GM12873 (cell line): Measurements from ENCODE around the gene SYTL5.

ENCODE experiments used
- TF ChIP-seq, protein P1 (sequence below): IDR thresholded peaks from 2 replicates; pipeline ENCODE4 v1.5.1; 2012; ENCODE audit warnings: low read depth, mild to moderate bottlenecking, moderate library complexity, low read length, control low read depth; ENCODE audit not compliant: insufficient read depth; ENCODE audit errors: missing control alignments

SYTL5 gene

GRCh38 chrX:37984880-37985279, 21.5 kb upstream of the SYTL5 start:
- TF ChIP-seq, protein P1, sequence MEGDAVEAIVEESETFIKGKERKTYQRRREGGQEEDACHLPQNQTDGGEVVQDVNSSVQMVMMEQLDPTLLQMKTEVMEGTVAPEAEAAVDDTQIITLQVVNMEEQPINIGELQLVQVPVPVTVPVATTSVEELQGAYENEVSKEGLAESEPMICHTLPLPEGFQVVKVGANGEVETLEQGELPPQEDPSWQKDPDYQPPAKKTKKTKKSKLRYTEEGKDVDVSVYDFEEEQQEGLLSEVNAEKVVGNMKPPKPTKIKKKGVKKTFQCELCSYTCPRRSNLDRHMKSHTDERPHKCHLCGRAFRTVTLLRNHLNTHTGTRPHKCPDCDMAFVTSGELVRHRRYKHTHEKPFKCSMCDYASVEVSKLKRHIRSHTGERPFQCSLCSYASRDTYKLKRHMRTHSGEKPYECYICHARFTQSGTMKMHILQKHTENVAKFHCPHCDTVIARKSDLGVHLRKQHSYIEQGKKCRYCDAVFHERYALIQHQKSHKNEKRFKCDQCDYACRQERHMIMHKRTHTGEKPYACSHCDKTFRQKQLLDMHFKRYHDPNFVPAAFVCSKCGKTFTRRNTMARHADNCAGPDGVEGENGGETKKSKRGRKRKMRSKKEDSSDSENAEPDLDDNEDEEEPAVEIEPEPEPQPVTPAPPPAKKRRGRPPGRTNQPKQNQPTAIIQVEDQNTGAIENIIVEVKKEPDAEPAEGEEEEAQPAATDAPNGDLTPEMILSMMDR, result no peak

GRCh38 chrX:37986893-37987292, 19.5 kb upstream of the SYTL5 start:
- TF ChIP-seq, protein P1, result no peak

GRCh38 chrX:37989304-37989703, 17.0 kb upstream of the SYTL5 start:
- TF ChIP-seq, protein P1, result no peak

- TF ChIP-seq, protein P1, result no peak
These were observed 13.2 kb upstream of the SYTL5 start for GRCh38 chrX:37993176-37993575.

- TF ChIP-seq, protein P1, result no peak
These were observed 12.3 kb upstream of the SYTL5 start for GRCh38 chrX:37993837-37994619.

DNA sequence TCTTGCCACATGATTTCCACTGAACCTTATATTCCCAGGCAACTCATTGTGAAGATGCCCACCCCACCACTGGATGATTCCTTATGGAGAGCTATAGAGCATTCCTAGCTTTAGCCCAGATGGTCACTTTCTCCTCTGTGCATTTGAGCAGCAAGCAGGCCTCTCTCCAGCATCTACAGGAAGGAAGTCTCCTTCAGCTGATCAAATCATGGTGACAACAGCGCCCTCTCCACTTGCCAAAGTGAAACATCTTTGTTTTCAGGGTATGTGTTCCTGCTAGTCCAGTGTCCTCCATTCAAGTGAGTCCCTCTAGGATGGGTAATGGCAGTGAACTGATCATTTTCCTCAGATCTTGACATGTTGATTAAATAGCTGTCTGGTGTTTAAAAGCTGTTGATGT, 10.9 kb upstream of the SYTL5 start:
- TF ChIP-seq, protein P1, result no peak

- TF ChIP-seq, protein P1, result no peak
These were observed 9.3 kb upstream of the SYTL5 start for GRCh38 chrX:37997096-37997495.
